Measurements from ENCODE around the gene C16orf96. TPM values are rescaled to one million over a fixed set of nuclear protein-coding genes. Genes with fewer than 3 reads are reported as not detected.
A peak's percentile ranks its signal among the peaks of the same experiment; 100 is the strongest.

C16orf96 gene
- total and polyA plus RNA-seq, 2 of the 13 experiments (the other 11 are each of a cell fraction or from before 2014, with no cell fraction given), result 0.03 TPM; not detected in 1

DNA sequence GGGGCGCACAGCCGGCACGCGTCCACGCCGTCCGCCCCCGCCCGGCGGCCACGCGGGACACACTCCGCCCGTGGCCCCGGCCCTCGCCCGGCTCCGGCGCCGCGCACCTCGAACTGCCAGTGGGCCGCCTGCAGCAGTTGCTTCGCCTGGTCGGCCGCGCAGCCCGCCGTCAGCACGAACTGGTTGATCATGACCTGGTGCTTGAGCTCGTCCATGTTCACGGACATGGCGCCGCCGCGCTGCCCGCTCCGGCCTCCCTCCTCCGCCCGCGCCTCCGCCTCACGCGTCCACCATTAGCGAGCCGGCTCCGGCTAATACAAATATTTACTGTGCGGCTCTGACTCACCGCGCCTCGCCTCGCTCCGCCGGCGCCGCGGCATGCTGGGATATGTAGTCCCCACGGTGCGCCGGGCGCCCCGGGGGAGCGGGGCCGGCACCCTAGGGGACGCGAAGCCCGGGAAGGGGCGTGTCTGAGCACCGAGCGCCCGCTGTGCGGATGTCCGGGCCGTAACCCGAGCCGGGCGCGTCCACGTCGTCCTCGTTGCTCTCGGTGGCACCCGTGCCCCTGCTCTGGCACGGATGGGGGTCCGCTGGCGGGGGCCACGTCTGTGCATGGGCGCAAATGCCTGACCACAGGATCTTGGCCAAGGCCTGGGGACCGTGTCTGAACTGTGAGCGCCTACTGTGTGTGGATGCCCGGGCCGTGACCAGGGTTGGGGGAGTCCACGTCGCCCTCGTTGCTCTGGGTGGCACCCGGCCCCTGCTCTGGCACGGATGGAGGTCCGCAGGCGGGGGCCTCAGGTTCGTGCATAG is 58.6 kb downstream of the C16orf96 start, which contains the start of gene UBALD1 (continued):
- TF ChIP-seq, protein P1, sequence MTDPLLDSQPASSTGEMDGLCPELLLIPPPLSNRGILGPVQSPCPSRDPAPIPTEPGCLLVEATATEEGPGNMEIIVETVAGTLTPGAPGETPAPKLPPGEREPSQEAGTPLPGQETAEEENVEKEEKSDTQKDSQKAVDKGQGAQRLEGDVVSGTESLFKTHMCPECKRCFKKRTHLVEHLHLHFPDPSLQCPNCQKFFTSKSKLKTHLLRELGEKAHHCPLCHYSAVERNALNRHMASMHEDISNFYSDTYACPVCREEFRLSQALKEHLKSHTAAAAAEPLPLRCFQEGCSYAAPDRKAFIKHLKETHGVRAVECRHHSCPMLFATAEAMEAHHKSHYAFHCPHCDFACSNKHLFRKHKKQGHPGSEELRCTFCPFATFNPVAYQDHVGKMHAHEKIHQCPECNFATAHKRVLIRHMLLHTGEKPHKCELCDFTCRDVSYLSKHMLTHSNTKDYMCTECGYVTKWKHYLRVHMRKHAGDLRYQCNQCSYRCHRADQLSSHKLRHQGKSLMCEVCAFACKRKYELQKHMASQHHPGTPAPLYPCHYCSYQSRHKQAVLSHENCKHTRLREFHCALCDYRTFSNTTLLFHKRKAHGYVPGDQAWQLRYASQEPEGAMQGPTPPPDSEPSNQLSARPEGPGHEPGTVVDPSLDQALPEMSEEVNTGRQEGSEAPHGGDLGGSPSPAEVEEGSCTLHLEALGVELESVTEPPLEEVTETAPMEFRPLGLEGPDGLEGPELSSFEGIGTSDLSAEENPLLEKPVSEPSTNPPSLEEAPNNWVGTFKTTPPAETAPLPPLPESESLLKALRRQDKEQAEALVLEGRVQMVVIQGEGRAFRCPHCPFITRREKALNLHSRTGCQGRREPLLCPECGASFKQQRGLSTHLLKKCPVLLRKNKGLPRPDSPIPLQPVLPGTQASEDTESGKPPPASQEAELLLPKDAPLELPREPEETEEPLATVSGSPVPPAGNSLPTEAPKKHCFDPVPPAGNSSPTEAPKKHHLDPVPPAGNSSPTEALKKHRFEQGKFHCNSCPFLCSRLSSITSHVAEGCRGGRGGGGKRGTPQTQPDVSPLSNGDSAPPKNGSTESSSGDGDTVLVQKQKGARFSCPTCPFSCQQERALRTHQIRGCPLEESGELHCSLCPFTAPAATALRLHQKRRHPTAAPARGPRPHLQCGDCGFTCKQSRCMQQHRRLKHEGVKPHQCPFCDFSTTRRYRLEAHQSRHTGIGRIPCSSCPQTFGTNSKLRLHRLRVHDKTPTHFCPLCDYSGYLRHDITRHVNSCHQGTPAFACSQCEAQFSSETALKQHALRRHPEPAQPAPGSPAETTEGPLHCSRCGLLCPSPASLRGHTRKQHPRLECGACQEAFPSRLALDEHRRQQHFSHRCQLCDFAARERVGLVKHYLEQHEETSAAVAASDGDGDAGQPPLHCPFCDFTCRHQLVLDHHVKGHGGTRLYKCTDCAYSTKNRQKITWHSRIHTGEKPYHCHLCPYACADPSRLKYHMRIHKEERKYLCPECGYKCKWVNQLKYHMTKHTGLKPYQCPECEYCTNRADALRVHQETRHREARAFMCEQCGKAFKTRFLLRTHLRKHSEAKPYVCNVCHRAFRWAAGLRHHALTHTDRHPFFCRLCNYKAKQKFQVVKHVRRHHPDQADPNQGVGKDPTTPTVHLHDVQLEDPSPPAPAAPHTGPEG (CRISPR knock-in tag; IDR thresholded peaks at IDR 0.05), result peak; percentile 67; the same call in 1 of the 2 replicates
- TF ChIP-seq KLF6 (CRISPR knock-in tag; IDR thresholded peaks at IDR 0.05), result peak; percentile 78; the same call in 1 of the 2 replicates
- TF ChIP-seq ZNF556 (CRISPR knock-in tag; IDR thresholded peaks at IDR 0.05; ENCODE audit: borderline replicate concordance), result peak; percentile 80
- TF ChIP-seq, protein P2, sequence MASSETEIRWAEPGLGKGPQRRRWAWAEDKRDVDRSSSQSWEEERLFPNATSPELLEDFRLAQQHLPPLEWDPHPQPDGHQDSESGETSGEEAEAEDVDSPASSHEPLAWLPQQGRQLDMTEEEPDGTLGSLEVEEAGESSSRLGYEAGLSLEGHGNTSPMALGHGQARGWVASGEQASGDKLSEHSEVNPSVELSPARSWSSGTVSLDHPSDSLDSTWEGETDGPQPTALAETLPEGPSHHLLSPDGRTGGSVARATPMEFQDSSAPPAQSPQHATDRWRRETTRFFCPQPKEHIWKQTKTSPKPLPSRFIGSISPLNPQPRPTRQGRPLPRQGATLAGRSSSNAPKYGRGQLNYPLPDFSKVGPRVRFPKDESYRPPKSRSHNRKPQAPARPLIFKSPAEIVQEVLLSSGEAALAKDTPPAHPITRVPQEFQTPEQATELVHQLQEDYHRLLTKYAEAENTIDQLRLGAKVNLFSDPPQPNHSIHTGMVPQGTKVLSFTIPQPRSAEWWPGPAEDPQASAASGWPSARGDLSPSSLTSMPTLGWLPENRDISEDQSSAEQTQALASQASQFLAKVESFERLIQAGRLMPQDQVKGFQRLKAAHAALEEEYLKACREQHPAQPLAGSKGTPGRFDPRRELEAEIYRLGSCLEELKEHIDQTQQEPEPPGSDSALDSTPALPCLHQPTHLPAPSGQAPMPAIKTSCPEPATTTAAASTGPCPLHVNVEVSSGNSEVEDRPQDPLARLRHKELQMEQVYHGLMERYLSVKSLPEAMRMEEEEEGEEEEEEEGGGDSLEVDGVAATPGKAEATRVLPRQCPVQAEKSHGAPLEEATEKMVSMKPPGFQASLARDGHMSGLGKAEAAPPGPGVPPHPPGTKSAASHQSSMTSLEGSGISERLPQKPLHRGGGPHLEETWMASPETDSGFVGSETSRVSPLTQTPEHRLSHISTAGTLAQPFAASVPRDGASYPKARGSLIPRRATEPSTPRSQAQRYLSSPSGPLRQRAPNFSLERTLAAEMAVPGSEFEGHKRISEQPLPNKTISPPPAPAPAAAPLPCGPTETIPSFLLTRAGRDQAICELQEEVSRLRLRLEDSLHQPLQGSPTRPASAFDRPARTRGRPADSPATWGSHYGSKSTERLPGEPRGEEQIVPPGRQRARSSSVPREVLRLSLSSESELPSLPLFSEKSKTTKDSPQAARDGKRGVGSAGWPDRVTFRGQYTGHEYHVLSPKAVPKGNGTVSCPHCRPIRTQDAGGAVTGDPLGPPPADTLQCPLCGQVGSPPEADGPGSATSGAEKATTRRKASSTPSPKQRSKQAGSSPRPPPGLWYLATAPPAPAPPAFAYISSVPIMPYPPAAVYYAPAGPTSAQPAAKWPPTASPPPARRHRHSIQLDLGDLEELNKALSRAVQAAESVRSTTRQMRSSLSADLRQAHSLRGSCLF (CRISPR knock-in tag; IDR thresholded peaks at IDR 0.05; ENCODE audit: borderline replicate concordance), result no peak
- peak; percentile 93; the same call in 1 of the 2 replicates for TF ChIP-seq KAT7 (CRISPR knock-in tag; IDR thresholded peaks at IDR 0.05; ENCODE audit: borderline replicate concordance)
- TF ChIP-seq KLF13 (CRISPR knock-in tag; IDR thresholded peaks at IDR 0.05), result no peak
- TF ChIP-seq, protein P3, sequence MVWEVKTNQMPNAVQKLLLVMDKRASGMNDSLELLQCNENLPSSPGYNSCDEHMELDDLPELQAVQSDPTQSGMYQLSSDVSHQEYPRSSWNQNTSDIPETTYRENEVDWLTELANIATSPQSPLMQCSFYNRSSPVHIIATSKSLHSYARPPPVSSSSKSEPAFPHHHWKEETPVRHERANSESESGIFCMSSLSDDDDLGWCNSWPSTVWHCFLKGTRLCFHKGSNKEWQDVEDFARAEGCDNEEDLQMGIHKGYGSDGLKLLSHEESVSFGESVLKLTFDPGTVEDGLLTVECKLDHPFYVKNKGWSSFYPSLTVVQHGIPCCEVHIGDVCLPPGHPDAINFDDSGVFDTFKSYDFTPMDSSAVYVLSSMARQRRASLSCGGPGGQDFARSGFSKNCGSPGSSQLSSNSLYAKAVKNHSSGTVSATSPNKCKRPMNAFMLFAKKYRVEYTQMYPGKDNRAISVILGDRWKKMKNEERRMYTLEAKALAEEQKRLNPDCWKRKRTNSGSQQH (CRISPR knock-in tag; IDR thresholded peaks at IDR 0.05; ENCODE audit: low read depth), result peak; percentile 74; the same call in 1 of the 2 replicates
- peak; percentile 98 for TF ChIP-seq SATB2 (CRISPR knock-in tag; IDR thresholded peaks at IDR 0.05)
- peak; percentile 35; the same call in 1 of the 2 replicates for TF ChIP-seq KLF12 (CRISPR knock-in tag; IDR thresholded peaks at IDR 0.05; ENCODE audit: borderline replicate concordance)
- TF ChIP-seq, protein P4, sequence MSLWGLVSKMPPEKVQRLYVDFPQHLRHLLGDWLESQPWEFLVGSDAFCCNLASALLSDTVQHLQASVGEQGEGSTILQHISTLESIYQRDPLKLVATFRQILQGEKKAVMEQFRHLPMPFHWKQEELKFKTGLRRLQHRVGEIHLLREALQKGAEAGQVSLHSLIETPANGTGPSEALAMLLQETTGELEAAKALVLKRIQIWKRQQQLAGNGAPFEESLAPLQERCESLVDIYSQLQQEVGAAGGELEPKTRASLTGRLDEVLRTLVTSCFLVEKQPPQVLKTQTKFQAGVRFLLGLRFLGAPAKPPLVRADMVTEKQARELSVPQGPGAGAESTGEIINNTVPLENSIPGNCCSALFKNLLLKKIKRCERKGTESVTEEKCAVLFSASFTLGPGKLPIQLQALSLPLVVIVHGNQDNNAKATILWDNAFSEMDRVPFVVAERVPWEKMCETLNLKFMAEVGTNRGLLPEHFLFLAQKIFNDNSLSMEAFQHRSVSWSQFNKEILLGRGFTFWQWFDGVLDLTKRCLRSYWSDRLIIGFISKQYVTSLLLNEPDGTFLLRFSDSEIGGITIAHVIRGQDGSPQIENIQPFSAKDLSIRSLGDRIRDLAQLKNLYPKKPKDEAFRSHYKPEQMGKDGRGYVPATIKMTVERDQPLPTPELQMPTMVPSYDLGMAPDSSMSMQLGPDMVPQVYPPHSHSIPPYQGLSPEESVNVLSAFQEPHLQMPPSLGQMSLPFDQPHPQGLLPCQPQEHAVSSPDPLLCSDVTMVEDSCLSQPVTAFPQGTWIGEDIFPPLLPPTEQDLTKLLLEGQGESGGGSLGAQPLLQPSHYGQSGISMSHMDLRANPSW (CRISPR knock-in tag; IDR thresholded peaks at IDR 0.05; ENCODE audit: borderline replicate concordance), result no peak

All from HepG2 (cell line).